ENCODE data around the gene SIX6. TPM values are rescaled to one million over a fixed set of nuclear protein-coding genes. Genes with fewer than 3 reads are reported as not detected.
A peak's percentile ranks its signal among the peaks of the same experiment; 100 is the strongest.
"Not testable (repeated sequence)": the region's sequence is repeated elsewhere in the genome, so short reads cannot be mapped to it uniquely, and the experiment has no call there.

The SIX6 gene
- total RNA-seq, result not detected

- peak in 1 of 3 donors; percentile 64 for DNase-seq (ENCODE audit: low read depth in 2 of 3, low spot score in 2 of 3)
Observed at GRCh38 chr14:60508707-60509437, at the start of gene SIX6. TSS of gene SIX6 (plus strand) at chr14:60509146. CDS start at chr14:60509399, 253 bp downstream.

- DNase-seq (ENCODE audit: low read depth in 2 of 3, low spot score in 2 of 3), result not testable (repeated sequence)
Observed at GRCh38 chr14:60480248-60480647, 28.7 kb upstream of the SIX6 start.

GRCh38 chr14:60482743-60483142, 26.2 kb upstream of the SIX6 start:
- no peak for DNase-seq (ENCODE audit: low read depth in 2 of 3, low spot score in 2 of 3)

GRCh38 chr14:60485057-60485597, 23.8 kb upstream of the SIX6 start:
- no peak for DNase-seq (ENCODE audit: low read depth in 2 of 3, low spot score in 2 of 3)

- DNase-seq (ENCODE audit: low read depth in 2 of 3, low spot score in 2 of 3), result peak in 2 of 3 donors; percentile 62 to 66
Observed at GRCh38 chr14:60485598-60486251, 23.2 kb upstream of the SIX6 start, which contains the start of gene C14orf39. TSS of gene C14orf39 (minus strand) at chr14:60486063. CDS start at chr14:60485078, 985 bp downstream.

- DNase-seq (ENCODE audit: low read depth in 2 of 3, low spot score in 2 of 3), result no peak
Observed at GRCh38 chr14:60487211-60487610, 21.7 kb upstream of the SIX6 start.

- DNase-seq (ENCODE audit: low read depth in 2 of 3, low spot score in 2 of 3), result no peak
Observed at GRCh38 chr14:60488175-60488574, 20.8 kb upstream of the SIX6 start.

GRCh38 chr14:60490270-60490669, 18.7 kb upstream of the SIX6 start:
- DNase-seq (ENCODE audit: low read depth in 2 of 3, low spot score in 2 of 3), result no peak

GRCh38 chr14:60495946-60496345, 13.0 kb upstream of the SIX6 start:
- no peak for DNase-seq (ENCODE audit: low read depth in 2 of 3, low spot score in 2 of 3)

GRCh38 chr14:60502541-60502940, 6.4 kb upstream of the SIX6 start:
- no peak for DNase-seq (ENCODE audit: low read depth in 2 of 3, low spot score in 2 of 3)

- no peak for DNase-seq (ENCODE audit: low read depth in 2 of 3, low spot score in 2 of 3)
Observed at GRCh38 chr14:60505448-60505847, 3.5 kb upstream of the SIX6 start.

- DNase-seq (ENCODE audit: low read depth in 2 of 3, low spot score in 2 of 3), result no peak
Observed at GRCh38 chr14:60506010-60506409, 2.9 kb upstream of the SIX6 start.

GRCh38 chr14:60506462-60506984, 2.4 kb upstream of the SIX6 start:
- no peak for DNase-seq (ENCODE audit: low read depth in 2 of 3, low spot score in 2 of 3)

- no peak for DNase-seq (ENCODE audit: low read depth in 2 of 3, low spot score in 2 of 3)
Observed at GRCh38 chr14:60506985-60507829, 1.7 kb upstream of the SIX6 start.

GRCh38 chr14:60508363-60508706, 611 bp upstream of the SIX6 start:
- no peak for DNase-seq (ENCODE audit: low read depth in 2 of 3, low spot score in 2 of 3)

- no peak for DNase-seq (ENCODE audit: low read depth in 2 of 3, low spot score in 2 of 3)
Observed at GRCh38 chr14:60509438-60510253, 700 bp downstream of the SIX6 start.

- peak in 1 of 3 donors; percentile 16 for DNase-seq (ENCODE audit: low read depth in 2 of 3, low spot score in 2 of 3)
Observed at GRCh38 chr14:60510254-60510950, 1.5 kb downstream of the SIX6 start.

- DNase-seq (ENCODE audit: low read depth in 2 of 3, low spot score in 2 of 3), result no peak
Observed at GRCh38 chr14:60510951-60511599, 2.1 kb downstream of the SIX6 start.

- DNase-seq (ENCODE audit: low read depth in 2 of 3, low spot score in 2 of 3), result peak in 1 of 3 donors; percentile 10
Observed at GRCh38 chr14:60512126-60512525, 3.2 kb downstream of the SIX6 start.
